PC-9 (cell line): ENCODE data around the gene BNIP3. TPM values are rescaled to one million over a fixed set of nuclear protein-coding genes. Genes with fewer than 3 reads are reported as not detected.

Source experiments
- Bru-seq: library from RNA; stranded (reverse); fragments of 400-500 nt; gene quantifications from one replicate; lab custom pipeline; 2021; lab: Mats Ljungman, UMichigan
- BruChase-seq, 2 experiments: library from RNA; stranded (reverse); fragments of 400-500 nt; gene quantifications; one replicate each; lab custom pipeline; 2021; lab: Mats Ljungman, UMichigan
- BruUV-seq: library from RNA; stranded (reverse); fragments of 400-500 nt; replicated peaks from 2 replicates; lab custom pipeline; 2021; lab: Mats Ljungman, UMichigan
- CTCF ChIA-PET: fragments of 300-600 bp; sonication (Branson Sonifier 250); formaldehyde crosslinking; loops from one replicate; lab custom pipeline; 2022; ENCODE audit warnings: antibody characterized with exemption; lab: Charles Lee
- POLR2A ChIA-PET: fragments of 300-600 bp; sonication (Branson Sonifier 250); formaldehyde crosslinking; loops from one replicate; lab custom pipeline; 2022; ENCODE audit warnings: antibody characterized with exemption; ENCODE audit not compliant: unreplicated experiment; lab: Charles Lee
- DNase-seq, 2 experiments: peaks; one replicate each; pipeline versions ENCODE4 v3.0.0 to v3.0.0-alpha.2; 2015 to 2022; ENCODE audit warnings: mixed read lengths in 1 of 2
- H2AFZ ChIP-seq: fragments of 200-600 bp; sonication (generic); 2 replicates; pipeline ENCODE4 v1.8.1; 2017; ENCODE audit warnings: antibody characterized with exemption
- H3F3A ChIP-seq: fragments of 200-600 bp; sonication (generic); 2 replicates; pipeline ENCODE4 v1.8.1; 2017; ENCODE audit warnings: antibody characterized with exemption, mild to moderate bottlenecking, low read depth; ENCODE audit not compliant: insufficient read depth
- H3K27ac ChIP-seq: fragments of 200-600 bp; sonication (generic); 2 replicates; pipeline ENCODE4 v1.6.1; 2016; ENCODE audit warnings: mixed run types
- H3K27me3 ChIP-seq: fragments of 200-600 bp; sonication (generic); 2 replicates; pipeline ENCODE4 v1.6.1; 2016; ENCODE audit warnings: low read depth, mixed run types; ENCODE audit not compliant: insufficient read depth
- H3K36me3 ChIP-seq: fragments of 200-600 bp; sonication (generic); 2 replicates; pipeline ENCODE4 v1.6.1; 2016; ENCODE audit warnings: low read depth, mixed run types
- H3K4me1 ChIP-seq: fragments of 200-600 bp; sonication (generic); replicated peaks from 2 replicates; pipeline ENCODE4 v1.6.1; 2016; ENCODE audit warnings: mixed run types; ENCODE audit not compliant: insufficient read depth
- H3K4me2 ChIP-seq: fragments of 200-600 bp; sonication (generic); 2 replicates; pipeline ENCODE4 v1.6.1; 2017; ENCODE audit warnings: mixed run types
- H3K4me3 ChIP-seq: fragments of 200-600 bp; sonication (generic); 2 replicates; pipeline ENCODE4 v1.6.1; 2016; ENCODE audit warnings: mixed run types
- H3K79me2 ChIP-seq: fragments of 200-600 bp; sonication (generic); 2 replicates; pipeline ENCODE4 v1.6.1; 2017; ENCODE audit warnings: low read depth, mixed run types
- H3K9me2 ChIP-seq: fragments of 200-600 bp; sonication (generic); 2 replicates; pipeline ENCODE4 v1.8.1; 2017; ENCODE audit warnings: mild to moderate bottlenecking; ENCODE audit not compliant: insufficient read depth
- H3K9me3 ChIP-seq: fragments of 200-600 bp; sonication (generic); 2 replicates; pipeline ENCODE4 v1.8.1; 2016; ENCODE audit warnings: low read depth; ENCODE audit not compliant: insufficient read depth
- H4K20me1 ChIP-seq: fragments of 200-600 bp; sonication (generic); 2 replicates; pipeline ENCODE4 v1.8.1; 2017; ENCODE audit not compliant: insufficient read depth
- EZH2 ChIP-seq: fragments of 200-600 bp; sonication (generic); IDR thresholded peaks from 2 replicates; pipeline ENCODE4 v1.8.0; 2017; ENCODE audit warnings: antibody characterized with exemption, low read depth
- intact Hi-C: fragments of 100-400 bp; cut with micrococcal nuclease; formaldehyde crosslinking; loops from one replicate; pipeline ENCODE4 v1.10.0; 2022; ENCODE audit not compliant: unreplicated experiment
- long read RNA-seq: library from polyadenylated mRNA; stranded (forward); transcript quantifications from one replicate; pipeline ENCODE4 v2.0.0, GENCODE V29; 2022
- total RNA-seq: library from RNA; stranded (reverse); gene quantifications from 2 replicates; pipeline ENCODE4 v1.2.3, GENCODE V29; 2021
- TF ChIP-seq, protein P1 (sequence below): fragments of 200-600 bp; sonication (generic); conservative IDR thresholded peaks from 2 replicates; pipeline ENCODE4 v1.6.1; 2017; ENCODE audit warnings: mixed run types, antibody characterized with exemption, mild to moderate bottlenecking, moderate library complexity

BNIP3 gene
- total RNA-seq (21.0 and 21.9 TPM in 2 replicates), Bru-seq, nascent RNA (percentile 45 among the genes with signal in this experiment), BruChase-seq, experiment 1, labeled RNA remaining after a 2-hour chase (percentile 52 among the genes with signal in this experiment), BruChase-seq, experiment 2, labeled RNA remaining after a 6-hour chase (percentile 67 among the genes with signal in this experiment)
- long read RNA-seq, transcript BNIP3-201 (6 exons, 2,861 nt): major isoform, 81 of 85 reads
- long read RNA-seq, partial matches to known transcripts: 2 of 85 reads
- long read RNA-seq, other reads (novel, unspliced or antisense): 1 of 85 reads

DNA sequence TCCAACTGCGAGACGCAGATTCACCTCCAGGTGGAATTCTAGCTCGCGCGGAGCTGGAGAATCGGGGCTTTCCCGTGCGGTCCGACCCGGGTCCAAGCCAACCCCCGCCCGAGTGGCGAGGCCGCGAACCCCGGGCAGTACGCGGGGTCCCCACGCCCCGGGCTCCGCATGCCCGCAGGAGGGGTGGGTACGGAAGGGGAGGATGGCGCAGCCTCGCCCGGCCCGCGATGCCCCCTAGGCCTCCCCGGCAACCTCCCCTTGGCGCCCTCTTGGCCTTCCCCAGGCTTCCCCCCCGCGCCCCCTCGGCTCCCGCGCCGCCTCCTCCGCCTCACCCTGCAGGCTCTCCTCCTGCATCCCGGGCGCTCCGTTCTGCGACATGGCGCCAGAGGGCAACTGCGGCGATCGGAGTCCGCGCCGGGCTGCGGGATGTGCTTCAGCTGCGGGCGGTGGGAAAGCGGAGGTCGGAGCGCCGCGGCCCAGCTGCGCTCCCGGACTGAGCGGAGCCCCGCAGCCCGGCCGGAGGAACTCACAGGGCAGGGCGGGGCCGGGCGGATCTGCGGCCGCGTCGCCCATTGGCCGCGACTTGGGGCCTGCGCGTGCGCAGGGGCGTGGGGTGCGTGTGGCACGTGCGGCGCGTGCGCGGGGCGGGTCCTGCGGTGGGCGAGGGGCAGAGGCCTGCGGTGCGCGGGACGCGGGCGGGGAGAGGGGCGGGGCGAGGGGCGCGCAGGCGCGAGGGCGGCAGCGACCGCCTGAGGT is at the start of gene BNIP3:
TSS of gene BNIP3 (minus strand) at position 495 of the 756 bp plus-strand sequence. CDS start at position 378, 117 bp downstream.
- Histone ChIP-seq H3K4me3 (peak within 1 kb of the TSS; percentile 55), H3K79me2 (no peaks in the 10 kb centered on the region), H4K20me1 (no peaks in the 10 kb centered on the region), H3K36me3 (no peaks in the 10 kb centered on the region), H3K9me2 (no peaks in the 10 kb centered on the region), H3K27me3 (no peaks in the 10 kb centered on the region), H3K9me3 (no peaks in the 10 kb centered on the region), H3K27ac (no peak within 1 kb of the TSS), H2AFZ (peak within 1 kb of the TSS; percentile 66), H3K4me2 (peak within 1 kb of the TSS; percentile 70), H3F3A (peaks cover 7% of the 10 kb centered on the region; the same call in 1 of the 2 replicates), H3K4me1 (no peaks in the 10 kb centered on the region)
- no TSS peak for BruUV-seq
- CTCF ChIA-PET: interaction anchor here (0.6 to 1.2 kb wide), 2 partner anchors 41 to 57 kb away, joined by 4 read pairs; no protein-coding TSS in a partner anchor
- intact Hi-C loops: no loop called here
- TF ChIP-seq EZH2: no peak
- TF ChIP-seq, protein P1, sequence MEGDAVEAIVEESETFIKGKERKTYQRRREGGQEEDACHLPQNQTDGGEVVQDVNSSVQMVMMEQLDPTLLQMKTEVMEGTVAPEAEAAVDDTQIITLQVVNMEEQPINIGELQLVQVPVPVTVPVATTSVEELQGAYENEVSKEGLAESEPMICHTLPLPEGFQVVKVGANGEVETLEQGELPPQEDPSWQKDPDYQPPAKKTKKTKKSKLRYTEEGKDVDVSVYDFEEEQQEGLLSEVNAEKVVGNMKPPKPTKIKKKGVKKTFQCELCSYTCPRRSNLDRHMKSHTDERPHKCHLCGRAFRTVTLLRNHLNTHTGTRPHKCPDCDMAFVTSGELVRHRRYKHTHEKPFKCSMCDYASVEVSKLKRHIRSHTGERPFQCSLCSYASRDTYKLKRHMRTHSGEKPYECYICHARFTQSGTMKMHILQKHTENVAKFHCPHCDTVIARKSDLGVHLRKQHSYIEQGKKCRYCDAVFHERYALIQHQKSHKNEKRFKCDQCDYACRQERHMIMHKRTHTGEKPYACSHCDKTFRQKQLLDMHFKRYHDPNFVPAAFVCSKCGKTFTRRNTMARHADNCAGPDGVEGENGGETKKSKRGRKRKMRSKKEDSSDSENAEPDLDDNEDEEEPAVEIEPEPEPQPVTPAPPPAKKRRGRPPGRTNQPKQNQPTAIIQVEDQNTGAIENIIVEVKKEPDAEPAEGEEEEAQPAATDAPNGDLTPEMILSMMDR: no peak
- peak; percentile 46 to 91 for DNase-seq
- POLR2A ChIA-PET: interaction anchor here (0.6 kb wide), 1 partner anchor 439 kb away, joined by 3 read pairs; no protein-coding TSS in a partner anchor

- intact Hi-C loops: no loop called here
- peaks cover 36% of the 10 kb centered on the region; the same call in 1 of the 2 replicates for H3K27me3 ChIP-seq
- H3F3A ChIP-seq: no peaks in the 10 kb centered on the region
- no peaks in the 10 kb centered on the region for H3K9me2 ChIP-seq
- no peaks in the 10 kb centered on the region for H3K4me1 ChIP-seq
- no peaks in the 10 kb centered on the region for H3K79me2 ChIP-seq
- no peak overlapping the region for H3K27ac ChIP-seq
- BruUV-seq: no TSS peak
- H3K36me3 ChIP-seq: no peaks in the 10 kb centered on the region
- no peak for DNase-seq
- ChIA-PET CTCF (no interaction called here), POLR2A (no interaction called here)
- H3K4me3 ChIP-seq: no peak overlapping the region
- H2AFZ ChIP-seq: no peak overlapping the region
- H3K4me2 ChIP-seq: no peak overlapping the region
- no peak for TF ChIP-seq EZH2
- TF ChIP-seq, protein P1: no peak
- H3K9me3 ChIP-seq: no peaks in the 10 kb centered on the region
- H4K20me1 ChIP-seq: no peaks in the 10 kb centered on the region
These were observed 49.3 kb upstream of the BNIP3 start for GRCh38 chr10:132030898-132031463.

DNA sequence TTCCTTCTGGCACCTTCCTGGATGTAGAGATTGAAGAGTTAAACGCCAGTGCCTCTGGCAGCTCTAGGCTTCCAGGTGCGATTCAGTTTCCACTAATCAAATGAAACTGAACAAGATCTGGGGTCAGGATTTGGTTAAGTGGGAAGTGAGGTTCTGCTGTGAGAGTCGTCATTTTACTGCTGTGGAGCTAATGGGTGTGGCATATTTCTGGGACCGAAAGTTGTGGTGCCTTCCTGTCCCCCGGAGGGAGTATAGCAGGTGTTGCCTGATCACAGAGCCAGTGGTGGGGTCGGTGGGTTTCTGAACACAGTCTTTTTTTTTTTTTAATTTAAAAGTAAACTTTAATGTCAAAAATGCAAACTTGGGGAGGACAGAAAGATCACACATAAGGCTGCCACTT is 47.0 kb upstream of the BNIP3 start:
- BruUV-seq: no TSS peak
- no peak for DNase-seq
- no peaks in the 10 kb centered on the region for H3K36me3 ChIP-seq
- no peak overlapping the region for H3K27ac ChIP-seq
- H2AFZ ChIP-seq: no peak overlapping the region
- H3K4me2 ChIP-seq: no peak overlapping the region
- H4K20me1 ChIP-seq: no peaks in the 10 kb centered on the region
- H3K27me3 ChIP-seq: peaks cover 21% of the 10 kb centered on the region; the same call in 1 of the 2 replicates
- H3K9me3 ChIP-seq: no peaks in the 10 kb centered on the region
- CTCF ChIA-PET: no interaction called here
- no peaks in the 10 kb centered on the region for H3K79me2 ChIP-seq
- H3K4me1 ChIP-seq: no peaks in the 10 kb centered on the region
- intact Hi-C loops: loop anchor here (10.0 kb wide), 1 partner anchor 116 kb away; no protein-coding TSS in a partner anchor
- no peak for TF ChIP-seq EZH2
- TF ChIP-seq, protein P1: no peak
- no peaks in the 10 kb centered on the region for H3K9me2 ChIP-seq
- POLR2A ChIA-PET: no interaction called here
- H3K4me3 ChIP-seq: no peak overlapping the region
- no peaks in the 10 kb centered on the region for H3F3A ChIP-seq
